Measurements from ENCODE around the gene NSG1. TPM values are rescaled to one million over a fixed set of nuclear protein-coding genes. Genes with fewer than 3 reads are reported as not detected.

NSG1 gene
- total RNA-seq, 4 donors from 2014 or later = 2.2 to 3.5 (median 2.7) TPM; not detected in 1

DNA sequence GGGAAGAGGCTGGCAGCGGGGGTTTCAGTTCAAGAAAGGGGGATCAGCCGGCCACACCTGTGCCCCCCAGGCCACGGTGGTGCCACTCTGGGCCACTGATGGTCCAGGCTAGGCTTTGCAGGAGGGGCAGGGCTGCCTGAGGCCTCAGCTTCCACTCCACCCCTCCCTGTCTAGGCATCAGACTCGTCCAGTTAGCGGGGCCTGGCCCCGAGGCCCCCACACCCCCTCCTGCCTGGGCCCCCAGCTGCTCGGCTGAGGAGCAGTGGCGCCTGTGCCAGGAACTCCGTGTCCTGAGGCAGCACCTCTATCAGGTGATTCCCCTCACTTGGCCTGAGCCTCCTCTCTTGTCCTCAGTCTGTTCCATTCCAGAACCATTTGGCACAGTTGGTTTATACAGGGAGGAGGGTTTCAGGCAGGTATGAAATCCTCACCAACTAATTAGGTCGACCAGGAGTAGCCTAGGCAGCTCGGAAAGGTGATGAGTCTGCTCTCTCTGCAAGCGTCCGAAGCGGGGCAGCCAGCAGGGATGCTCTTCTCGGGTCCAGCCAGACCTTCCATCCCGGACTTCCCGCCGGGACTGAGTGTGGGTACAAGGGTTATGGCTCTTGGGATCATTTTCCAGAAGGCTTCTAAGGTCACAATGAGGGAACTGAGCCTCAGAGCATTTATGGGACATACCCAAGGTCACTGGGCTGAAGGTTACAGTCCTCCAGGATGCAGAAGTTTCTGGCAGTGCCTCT, 2.1 kb downstream of the NSG1 start:
- H3K4me3 ChIP-seq = no peak overlapping the region
- intact Hi-C loops (cut with DNase I; ENCODE audit: low total_unique reads) (no loop called here), in situ Hi-C loops (cut with MboI; ENCODE audit: low pct_ligation_motif_present in 1 of 4, low pct_unique_long_range_greater_than_20kb in 1 of 4, low sequenced_read_pairs in 3 of 4) (no loop called here)
- no peaks in the 10 kb centered on the region for H3K36me3 ChIP-seq
- no peak for TF ChIP-seq POLR2A (IDR thresholded peaks at IDR 0.05)
- TF ChIP-seq, protein P1, sequence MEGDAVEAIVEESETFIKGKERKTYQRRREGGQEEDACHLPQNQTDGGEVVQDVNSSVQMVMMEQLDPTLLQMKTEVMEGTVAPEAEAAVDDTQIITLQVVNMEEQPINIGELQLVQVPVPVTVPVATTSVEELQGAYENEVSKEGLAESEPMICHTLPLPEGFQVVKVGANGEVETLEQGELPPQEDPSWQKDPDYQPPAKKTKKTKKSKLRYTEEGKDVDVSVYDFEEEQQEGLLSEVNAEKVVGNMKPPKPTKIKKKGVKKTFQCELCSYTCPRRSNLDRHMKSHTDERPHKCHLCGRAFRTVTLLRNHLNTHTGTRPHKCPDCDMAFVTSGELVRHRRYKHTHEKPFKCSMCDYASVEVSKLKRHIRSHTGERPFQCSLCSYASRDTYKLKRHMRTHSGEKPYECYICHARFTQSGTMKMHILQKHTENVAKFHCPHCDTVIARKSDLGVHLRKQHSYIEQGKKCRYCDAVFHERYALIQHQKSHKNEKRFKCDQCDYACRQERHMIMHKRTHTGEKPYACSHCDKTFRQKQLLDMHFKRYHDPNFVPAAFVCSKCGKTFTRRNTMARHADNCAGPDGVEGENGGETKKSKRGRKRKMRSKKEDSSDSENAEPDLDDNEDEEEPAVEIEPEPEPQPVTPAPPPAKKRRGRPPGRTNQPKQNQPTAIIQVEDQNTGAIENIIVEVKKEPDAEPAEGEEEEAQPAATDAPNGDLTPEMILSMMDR (IDR thresholded peaks at IDR 0.05) = no peak
- no peak for TF ChIP-seq POLR2AphosphoS5 (IDR thresholded peaks at IDR 0.05)
- TF ChIP-seq EP300 (IDR thresholded peaks at IDR 0.05; ENCODE audit: low read depth) = no peak
- peaks cover 76% of the 10 kb centered on the region for H3K27me3 ChIP-seq
- no peak overlapping the region for H3K27ac ChIP-seq
- 60 to 64% methylated on average over 1 to 18 of the region's 18 CpGs for WGBS, 2 donors (ENCODE audit: low coverage in 1 of 2)
- H3K4me1 ChIP-seq = peaks cover 0 to 27% (median 23%) of the 10 kb centered on the region in 4 donors
- no peak for DNase-seq
- H3K9me3 ChIP-seq = no peaks in the 10 kb centered on the region

- in situ Hi-C loops (cut with MboI; ENCODE audit: low pct_ligation_motif_present in 1 of 4, low pct_unique_long_range_greater_than_20kb in 1 of 4, low sequenced_read_pairs in 3 of 4) (no loop called here), intact Hi-C loops (cut with DNase I; ENCODE audit: low total_unique reads) (no loop called here)
- 66% methylated on average over 7 of the region's 7 CpGs; no CpG with 5 or more reads in 1 of the 2 donors for WGBS, 2 donors (ENCODE audit: low coverage in 1 of 2)
- Histone ChIP-seq H3K4me3 (no peak overlapping the region), H3K27me3 (peaks cover 75% of the 10 kb centered on the region), H3K27ac (no peak overlapping the region), H3K4me1 (peaks cover 0 to 27% (median 23%) of the 10 kb centered on the region in 4 donors), H3K9me3 (no peaks in the 10 kb centered on the region), H3K36me3 (no peaks in the 10 kb centered on the region)
- no peak for TF ChIP-seq EP300 (IDR thresholded peaks at IDR 0.05; ENCODE audit: low read depth)
- no peak for TF ChIP-seq POLR2AphosphoS5 (IDR thresholded peaks at IDR 0.05)
- TF ChIP-seq POLR2A (IDR thresholded peaks at IDR 0.05) = no peak
- TF ChIP-seq, protein P1 (IDR thresholded peaks at IDR 0.05) = no peak
- DNase-seq = no peak
These were observed 3.1 kb downstream of the NSG1 start for GRCh38 chr4:4390046-4390445.

GRCh38 chr4:4390515-4391240, 3.8 kb downstream of the NSG1 start:
- H3K4me3 ChIP-seq = no peak overlapping the region
- 57 to 70% methylated on average over 3 to 11 of the region's 11 CpGs for WGBS, 2 donors (ENCODE audit: low coverage in 1 of 2)
- in situ Hi-C loops (cut with MboI; ENCODE audit: low pct_ligation_motif_present in 1 of 4, low pct_unique_long_range_greater_than_20kb in 1 of 4, low sequenced_read_pairs in 3 of 4) = no loop called here

GRCh38 chr4:4391866-4392265, 5.0 kb downstream of the NSG1 start:
- Histone ChIP-seq H3K4me3 (no peak overlapping the region), H3K27ac (no peak overlapping the region), H3K4me1 (peaks cover 0 to 15% (median 13%) of the 10 kb centered on the region in 4 donors), H3K9me3 (no peaks in the 10 kb centered on the region), H3K27me3 (peaks cover 63% of the 10 kb centered on the region), H3K36me3 (no peaks in the 10 kb centered on the region)
- no peak for DNase-seq
- in situ Hi-C loops (cut with MboI; ENCODE audit: low pct_ligation_motif_present in 1 of 4, low pct_unique_long_range_greater_than_20kb in 1 of 4, low sequenced_read_pairs in 3 of 4) (no loop called here), intact Hi-C loops (cut with DNase I; ENCODE audit: low total_unique reads) (no loop called here)
- WGBS, 2 donors (ENCODE audit: low coverage in 1 of 2) = 20 to 59% methylated on average over 1 to 4 of the region's 4 CpGs
- TF ChIP-seq EP300 (IDR thresholded peaks at IDR 0.05; ENCODE audit: low read depth) = no peak
- TF ChIP-seq, protein P1 (IDR thresholded peaks at IDR 0.05) = no peak
- TF ChIP-seq POLR2AphosphoS5 (IDR thresholded peaks at IDR 0.05) = no peak
- no peak for TF ChIP-seq POLR2A (IDR thresholded peaks at IDR 0.05)

More at GRCh38 chr4:4390515-4391240, 3.8 kb downstream of the NSG1 start:
- peaks cover 70% of the 10 kb centered on the region for H3K27me3 ChIP-seq
- intact Hi-C loops (cut with DNase I; ENCODE audit: low total_unique reads) = no loop called here
- DNase-seq = no peak
- H3K27ac ChIP-seq = no peak overlapping the region
- TF ChIP-seq POLR2AphosphoS5 (IDR thresholded peaks at IDR 0.05) = no peak
- peaks cover 0 to 27% (median 23%) of the 10 kb centered on the region in 4 donors for H3K4me1 ChIP-seq
- H3K36me3 ChIP-seq = no peaks in the 10 kb centered on the region
- H3K9me3 ChIP-seq = no peaks in the 10 kb centered on the region

All from transverse colon (tissue), 4 donors.